Measurements from ENCODE around the gene DYNC1LI2.

Gene DYNC1LI2

DNA sequence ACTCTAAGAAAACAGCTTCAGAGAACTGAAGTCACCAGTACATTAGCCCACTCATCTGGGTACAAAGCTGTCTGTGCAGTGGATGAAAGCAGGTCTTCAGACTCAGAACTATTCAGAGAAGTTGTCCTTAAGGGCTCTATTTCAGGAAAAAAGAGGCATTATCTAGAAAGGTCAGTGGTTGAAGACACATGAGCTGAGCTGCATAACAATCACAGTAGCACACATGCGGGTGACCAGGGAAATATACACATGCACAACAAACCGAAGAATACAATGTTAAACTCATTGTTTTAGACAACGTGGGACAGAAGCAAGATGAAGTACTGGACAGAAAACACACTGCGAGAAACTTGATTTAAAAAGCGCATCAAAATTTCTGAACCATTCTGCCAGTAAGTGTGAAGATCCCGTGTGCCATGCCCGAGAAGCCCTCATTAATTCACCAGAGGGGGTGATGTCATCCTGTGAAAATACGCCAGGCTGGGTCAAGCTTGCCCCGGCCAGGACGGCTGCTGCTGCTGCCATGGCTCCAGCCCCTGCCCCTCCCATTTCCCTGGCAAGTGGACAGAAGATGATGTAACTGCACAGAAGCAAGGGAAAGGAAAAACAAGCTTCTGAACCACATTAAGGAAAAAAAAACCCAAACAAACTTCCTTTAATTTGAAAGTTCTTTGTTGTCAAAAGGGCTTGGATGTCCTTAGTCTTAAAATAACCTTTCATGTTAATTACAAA lies 10.1 kb downstream of the DYNC1LI2 start:
- TF ChIP-seq CTCF (IDR thresholded peaks at IDR 0.05; ENCODE audit: insufficient read depth, low read depth, low read length, missing control alignments): no peak

GRCh38 chr16:66740533-66740932 lies 10.9 kb downstream of the DYNC1LI2 start:
- no peak for TF ChIP-seq CTCF (IDR thresholded peaks at IDR 0.05; ENCODE audit: insufficient read depth, low read depth, low read length, missing control alignments)
- peak; percentile 63 for DNase-seq (ENCODE audit: low read depth)
- H3K4me3 ChIP-seq (ENCODE audit: low read length): no peak overlapping the region

More for the DNA sequence above, 10.1 kb downstream of the DYNC1LI2 start:
- peak; percentile 79 for DNase-seq (ENCODE audit: low read depth)
- no peak overlapping the region for H3K4me3 ChIP-seq (ENCODE audit: low read length)

GRCh38 chr16:66740010-66740409 lies 11.4 kb downstream of the DYNC1LI2 start:
- no peak overlapping the region for H3K4me3 ChIP-seq (ENCODE audit: low read length)
- peak; percentile 59 for TF ChIP-seq CTCF (IDR thresholded peaks at IDR 0.05; ENCODE audit: insufficient read depth, low read depth, low read length, missing control alignments)
- DNase-seq (ENCODE audit: low read depth): peak; percentile 42

- DNase-seq (ENCODE audit: low read depth): peak; percentile 75
- no peak for TF ChIP-seq CTCF (IDR thresholded peaks at IDR 0.05; ENCODE audit: insufficient read depth, low read depth, low read length, missing control alignments)
- H3K4me3 ChIP-seq (ENCODE audit: low read length): no peak overlapping the region
These were observed 15.5 kb downstream of the DYNC1LI2 start for GRCh38 chr16:66735891-66736290.

- no peak for TF ChIP-seq CTCF (IDR thresholded peaks at IDR 0.05; ENCODE audit: insufficient read depth, low read depth, low read length, missing control alignments)
- no peak for DNase-seq (ENCODE audit: low read depth)
- H3K4me3 ChIP-seq (ENCODE audit: low read length): no peak overlapping the region
These were observed 20.3 kb downstream of the DYNC1LI2 start for GRCh38 chr16:66731101-66731500.

GRCh38 chr16:66728804-66729203 lies 22.6 kb downstream of the DYNC1LI2 start:
- H3K4me3 ChIP-seq (ENCODE audit: low read length): no peak overlapping the region
- TF ChIP-seq CTCF (IDR thresholded peaks at IDR 0.05; ENCODE audit: insufficient read depth, low read depth, low read length, missing control alignments): no peak
- DNase-seq (ENCODE audit: low read depth): no peak

Data from epithelial cell of esophagus (primary cell).